ENCODE data around the gene PPM1J.

DNA sequence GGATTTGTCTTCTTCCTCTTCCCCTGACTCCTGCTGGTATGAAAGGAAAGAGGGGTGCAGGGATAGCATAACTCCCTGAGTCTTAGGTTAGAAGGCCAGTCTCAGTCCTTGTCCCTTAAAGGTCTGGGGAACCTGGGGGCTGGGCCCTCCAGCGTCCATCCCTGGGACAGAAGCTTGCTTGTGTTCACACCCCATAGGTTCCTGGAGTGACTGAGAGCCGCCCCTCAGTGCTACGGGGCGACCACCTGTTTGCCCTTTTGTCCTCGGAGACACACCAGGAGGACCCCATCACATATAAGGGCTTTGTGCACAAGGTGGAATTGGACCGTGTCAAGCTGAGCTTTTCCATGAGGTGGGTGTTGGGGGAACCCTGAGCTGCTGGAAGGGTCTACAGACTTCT is 21.3 kb downstream of the PPM1J start:
- TF ChIP-seq, protein P1, sequence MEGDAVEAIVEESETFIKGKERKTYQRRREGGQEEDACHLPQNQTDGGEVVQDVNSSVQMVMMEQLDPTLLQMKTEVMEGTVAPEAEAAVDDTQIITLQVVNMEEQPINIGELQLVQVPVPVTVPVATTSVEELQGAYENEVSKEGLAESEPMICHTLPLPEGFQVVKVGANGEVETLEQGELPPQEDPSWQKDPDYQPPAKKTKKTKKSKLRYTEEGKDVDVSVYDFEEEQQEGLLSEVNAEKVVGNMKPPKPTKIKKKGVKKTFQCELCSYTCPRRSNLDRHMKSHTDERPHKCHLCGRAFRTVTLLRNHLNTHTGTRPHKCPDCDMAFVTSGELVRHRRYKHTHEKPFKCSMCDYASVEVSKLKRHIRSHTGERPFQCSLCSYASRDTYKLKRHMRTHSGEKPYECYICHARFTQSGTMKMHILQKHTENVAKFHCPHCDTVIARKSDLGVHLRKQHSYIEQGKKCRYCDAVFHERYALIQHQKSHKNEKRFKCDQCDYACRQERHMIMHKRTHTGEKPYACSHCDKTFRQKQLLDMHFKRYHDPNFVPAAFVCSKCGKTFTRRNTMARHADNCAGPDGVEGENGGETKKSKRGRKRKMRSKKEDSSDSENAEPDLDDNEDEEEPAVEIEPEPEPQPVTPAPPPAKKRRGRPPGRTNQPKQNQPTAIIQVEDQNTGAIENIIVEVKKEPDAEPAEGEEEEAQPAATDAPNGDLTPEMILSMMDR (IDR thresholded peaks at IDR 0.05; ENCODE audit: low read depth, low read length): no peak
- no peak for TF ChIP-seq EZH2phosphoT487 (IDR thresholded peaks at IDR 0.05; ENCODE audit: low read depth)
